Measurements from ENCODE around the gene GDF11. TPM values are rescaled to one million over a fixed set of nuclear protein-coding genes. Genes with fewer than 3 reads are reported as not detected.

The GDF11 gene
- 2.6 and 7.0 TPM in 2 replicates for total RNA-seq (2014; rRNA removed; shearing (Covaris generic))

DNA sequence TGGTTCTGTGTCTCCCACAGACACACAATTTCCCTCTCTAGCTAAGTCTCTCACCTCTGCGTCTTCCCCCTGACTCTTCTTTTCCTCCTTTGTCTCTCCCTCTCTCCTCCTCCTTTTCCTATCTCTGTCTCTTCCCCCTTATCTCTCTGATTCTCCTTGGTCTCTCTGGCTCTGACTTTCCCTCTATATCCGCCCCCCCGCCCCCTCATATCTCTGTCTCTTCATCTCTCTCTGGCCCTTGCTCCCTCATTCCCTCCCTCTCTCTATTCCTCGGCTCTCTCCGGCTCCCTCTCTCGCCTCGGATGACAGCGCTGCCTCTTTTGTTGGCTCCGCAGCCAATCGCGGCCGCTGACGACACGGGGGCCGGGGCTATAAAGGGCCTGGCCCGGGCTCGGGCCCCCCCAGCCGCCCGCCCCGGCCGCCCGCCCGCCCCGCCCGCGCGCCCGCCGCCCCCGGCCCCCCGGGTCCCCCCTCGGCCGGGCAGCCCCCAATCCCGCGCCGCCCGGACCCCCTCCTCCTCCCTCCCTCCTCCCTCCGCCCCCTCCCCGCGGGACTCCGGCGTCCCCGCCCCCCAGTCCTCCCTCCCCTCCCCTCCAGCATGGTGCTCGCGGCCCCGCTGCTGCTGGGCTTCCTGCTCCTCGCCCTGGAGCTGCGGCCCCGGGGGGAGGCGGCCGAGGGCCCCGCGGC is at the start of gene GDF11:
Gene GDF11, plus strand, starts transcription at position 404 of the 687 bp plus-strand sequence. Its CDS starts 195 bp downstream, at position 599.
- peak; percentile 65 for DNase-seq (ENCODE audit: low spot score)

- no peak for DNase-seq (ENCODE audit: low spot score)
Measured at GRCh38 chr12:55693323-55694187, 49.4 kb upstream of the GDF11 start.

GRCh38 chr12:55694188-55694515 is 48.8 kb upstream of the GDF11 start:
- DNase-seq (ENCODE audit: low spot score): no peak

GRCh38 chr12:55694651-55695050 is 48.3 kb upstream of the GDF11 start:
- DNase-seq (ENCODE audit: low spot score): no peak

DNA sequence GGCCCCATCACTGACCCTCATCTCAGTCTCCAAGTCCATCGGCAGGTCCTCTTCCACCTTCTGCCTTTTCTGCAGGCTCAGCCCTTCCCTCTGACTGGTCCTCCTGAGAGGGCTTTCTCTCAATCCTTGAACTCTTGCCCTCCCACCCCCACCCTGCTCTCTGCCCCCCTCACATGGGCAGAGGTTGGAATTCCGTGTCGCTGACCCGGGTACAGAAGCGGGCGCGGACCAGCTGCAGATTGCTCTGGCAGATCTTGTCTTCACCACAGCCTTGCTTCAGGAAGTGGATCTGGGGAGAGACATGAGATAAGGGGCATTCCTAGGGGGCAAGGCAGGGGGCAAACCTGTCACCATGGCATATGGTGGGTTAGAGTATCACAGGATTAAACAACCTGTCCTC is 47.6 kb upstream of the GDF11 start:
- no peak for DNase-seq (ENCODE audit: low spot score)

DNA sequence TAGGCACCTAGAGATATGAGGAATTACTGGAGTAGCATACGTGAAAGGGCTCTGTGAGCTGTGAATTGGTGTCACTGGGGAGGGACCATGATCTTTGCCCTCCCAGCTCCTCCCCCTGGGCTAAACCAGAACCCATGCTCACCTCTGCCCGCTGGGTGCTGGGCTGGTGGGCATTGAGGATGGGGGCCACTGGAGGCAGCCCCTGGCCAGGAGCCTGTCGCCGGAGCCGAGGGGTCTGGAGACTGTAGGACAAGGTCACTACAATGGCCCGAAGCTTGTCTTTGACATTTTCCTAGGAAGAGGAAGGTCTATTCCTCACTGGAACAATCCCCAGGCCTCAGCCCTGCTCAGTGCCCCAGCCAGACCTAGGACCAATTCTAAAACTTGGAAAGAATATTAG is 46.8 kb upstream of the GDF11 start:
- no peak for DNase-seq (ENCODE audit: low spot score)

GRCh38 chr12:55696796-55697462 is 46.0 kb upstream of the GDF11 start:
- DNase-seq (ENCODE audit: low spot score): no peak

DNA sequence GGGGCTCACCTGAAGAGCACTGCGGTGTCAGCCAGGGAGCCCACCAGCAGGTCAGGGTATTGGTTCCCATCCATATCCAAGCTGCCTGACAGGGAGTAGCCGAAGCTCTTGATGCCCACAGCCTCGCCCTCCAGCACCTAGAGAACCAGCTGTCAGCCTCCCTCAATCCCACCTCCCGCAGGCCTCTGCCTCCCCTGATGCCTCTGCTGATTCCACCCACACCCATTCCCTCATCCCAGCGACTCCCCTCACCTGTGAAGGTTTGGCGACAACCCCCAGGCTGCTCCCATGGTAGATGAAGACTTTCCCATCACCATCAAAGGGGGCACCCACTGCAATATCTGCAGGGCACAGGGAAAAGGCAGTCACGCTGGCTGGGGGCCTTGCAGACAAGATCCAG is 45.2 kb upstream of the GDF11 start:
- no peak for DNase-seq (ENCODE audit: low spot score)

DNA sequence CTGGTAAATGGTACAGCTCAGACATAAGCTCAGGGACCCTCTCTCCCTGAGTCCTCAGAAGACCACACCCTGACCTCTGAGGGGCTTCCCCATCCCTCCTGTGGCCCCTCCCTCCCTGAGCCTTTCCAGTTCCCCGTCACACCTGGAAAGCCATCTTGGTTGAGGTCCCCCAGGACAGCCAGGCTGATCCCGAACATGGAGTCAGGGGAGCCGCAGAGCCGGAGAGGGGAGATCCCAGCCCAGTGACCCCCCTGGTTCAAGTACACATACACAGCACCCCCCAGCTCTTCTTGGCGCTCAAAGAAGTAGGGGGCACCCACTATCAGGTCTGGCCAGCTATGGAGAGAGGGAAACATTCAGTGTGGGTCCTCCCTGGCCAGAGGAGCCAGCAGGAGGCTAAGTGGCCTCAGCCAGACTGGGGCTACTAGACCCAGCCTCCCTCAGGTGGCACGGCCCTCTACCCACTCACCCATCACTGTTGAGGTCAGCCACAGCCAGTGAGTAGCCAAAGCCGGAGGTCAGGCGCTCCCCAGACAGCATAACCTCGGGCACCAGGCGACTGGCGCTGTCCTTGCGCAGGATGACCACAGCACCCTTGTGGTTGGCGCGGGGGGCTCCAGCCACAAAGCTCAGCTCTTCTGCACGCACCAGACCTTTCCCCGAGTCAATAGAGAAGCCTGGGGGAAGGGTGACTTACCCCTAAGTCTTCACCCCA is 44.5 kb upstream of the GDF11 start:
- no peak for DNase-seq (ENCODE audit: low spot score)

- no peak for DNase-seq (ENCODE audit: low spot score)
Measured at GRCh38 chr12:55698965-55699364, 44.0 kb upstream of the GDF11 start.

- no peak for DNase-seq (ENCODE audit: low spot score)
Measured at GRCh38 chr12:55699471-55700055, 43.4 kb upstream of the GDF11 start.

- DNase-seq (ENCODE audit: low spot score): no peak
Measured at GRCh38 chr12:55700255-55701018, 42.5 kb upstream of the GDF11 start.

- DNase-seq (ENCODE audit: low spot score): no peak
Measured at GRCh38 chr12:55702861-55703260, 40.1 kb upstream of the GDF11 start.

- no peak for DNase-seq (ENCODE audit: low spot score)
Measured at GRCh38 chr12:55703288-55703687, 39.6 kb upstream of the GDF11 start.

DNA sequence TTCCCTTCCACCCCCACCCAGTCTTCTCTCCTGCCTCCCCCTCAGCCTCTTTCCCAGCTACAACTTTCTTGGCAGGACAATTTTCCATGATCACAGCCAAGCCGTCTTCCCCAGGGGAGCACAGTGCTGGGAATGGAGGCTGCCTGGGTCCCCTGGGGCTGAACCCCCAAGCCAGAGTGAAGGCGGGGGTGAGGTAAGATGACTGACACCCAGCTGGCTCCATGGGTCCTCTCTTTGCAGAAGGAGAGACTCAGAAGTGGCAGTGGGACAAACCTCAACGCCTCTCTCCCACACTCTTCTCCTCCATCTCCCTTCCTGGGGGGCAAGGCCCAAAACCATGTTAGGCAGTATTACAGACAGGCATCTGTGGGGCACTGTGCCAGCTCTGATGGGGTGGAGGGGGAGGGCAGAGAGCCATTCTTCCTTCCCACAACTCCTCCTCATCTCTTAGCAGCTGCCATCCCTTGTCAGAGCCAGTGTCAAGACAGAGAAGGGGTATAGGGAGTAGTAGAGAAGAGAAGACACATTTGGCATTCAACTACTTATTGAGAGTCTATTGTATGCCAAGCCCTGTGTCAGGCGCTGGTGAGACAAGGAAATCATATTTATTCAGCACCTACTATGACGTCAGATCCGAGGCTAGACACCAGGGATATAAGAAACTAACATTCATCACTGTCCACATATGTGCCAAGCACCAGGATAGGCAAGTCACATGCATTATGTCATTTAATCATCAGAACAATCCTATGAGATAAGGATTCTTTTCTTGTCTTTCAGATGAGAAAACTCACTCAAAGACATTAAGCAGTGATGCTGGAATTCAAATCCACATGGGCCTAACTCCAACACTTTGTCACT is 38.8 kb upstream of the GDF11 start:
- no peak for DNase-seq (ENCODE audit: low spot score)

DNA sequence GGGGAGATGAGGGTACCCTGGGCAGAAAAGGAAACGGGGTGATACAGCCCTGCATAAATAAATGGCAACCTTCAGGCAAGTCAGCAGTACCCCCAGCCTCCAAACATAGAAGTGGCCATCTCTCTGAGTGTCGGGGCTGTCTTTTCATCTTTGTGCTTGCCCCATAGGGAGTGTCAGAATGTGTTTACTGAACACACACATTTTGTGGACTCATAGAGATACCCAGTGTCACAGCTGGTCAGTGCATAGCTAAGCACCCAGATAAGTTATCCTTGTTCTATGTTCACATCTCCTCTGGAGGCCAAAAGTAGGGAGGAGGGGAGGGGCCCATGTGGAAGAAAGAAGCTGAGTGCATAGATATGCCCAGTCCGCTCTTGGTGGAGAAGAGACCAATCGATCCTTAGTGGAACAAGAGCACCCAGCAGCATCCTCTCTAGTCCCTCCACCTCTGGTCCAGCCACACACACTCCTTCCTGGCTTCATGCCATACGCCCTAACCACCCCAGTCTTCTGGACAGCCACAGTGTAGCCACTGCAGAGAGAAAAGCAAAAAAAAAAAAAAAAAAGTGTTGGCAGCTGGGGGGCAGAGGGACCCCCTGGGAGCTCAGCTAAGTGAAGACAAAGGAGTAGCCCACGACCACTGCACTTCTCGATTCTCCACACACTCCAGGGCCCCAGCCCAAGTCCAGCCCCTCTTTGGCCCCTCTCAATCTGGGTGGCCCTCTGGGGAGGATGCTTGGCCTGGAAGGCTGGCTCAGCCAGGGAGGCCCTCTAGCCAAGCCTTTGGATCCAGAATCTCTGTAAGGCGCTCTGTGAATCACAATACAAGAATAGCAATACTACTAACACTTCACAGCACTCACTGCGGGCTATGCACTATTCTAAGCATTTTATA is 37.9 kb upstream of the GDF11 start:
- no peak for DNase-seq (ENCODE audit: low spot score)

GRCh38 chr12:55705782-55706402 is 37.0 kb upstream of the GDF11 start:
- no peak for DNase-seq (ENCODE audit: low spot score)

DNA sequence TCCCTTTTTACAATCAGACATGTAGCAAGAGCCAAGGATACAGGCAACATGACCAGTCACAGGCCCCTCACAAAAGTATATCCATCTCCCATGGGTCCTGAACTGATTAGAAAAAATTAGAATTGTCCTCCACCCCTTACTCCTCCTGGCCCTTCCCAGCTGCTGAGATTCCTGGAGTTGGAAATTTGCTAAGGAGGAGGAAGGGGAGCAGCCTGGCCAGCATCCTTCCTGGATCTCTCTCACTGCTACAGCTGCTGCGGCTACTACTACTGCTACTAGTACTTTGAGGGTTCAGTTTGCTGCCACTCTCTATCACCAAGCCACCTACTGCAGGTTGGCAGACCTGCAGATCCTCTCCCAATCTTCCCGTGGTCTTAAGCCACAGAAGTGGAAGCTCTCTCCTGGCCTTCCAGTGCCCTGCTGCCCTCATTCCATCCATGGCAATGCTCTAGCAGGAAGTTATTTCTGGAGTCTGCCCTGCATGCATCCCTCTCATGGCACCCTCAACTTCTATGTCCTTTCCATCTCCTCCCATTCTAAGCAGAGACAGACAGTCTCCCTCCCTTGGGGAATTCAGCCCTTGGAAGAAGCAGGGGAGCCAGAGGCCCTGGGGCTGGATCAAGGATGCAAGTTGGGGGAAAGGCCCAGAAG is 36.2 kb upstream of the GDF11 start:
- DNase-seq (ENCODE audit: low spot score): no peak
